SH-SY5Y (cell line): ENCODE measurements around the gene METTL24.

Source experiments
- GATA2 ChIP-seq: IDR thresholded peaks from 2 replicates; pipeline ENCODE4 v1.6.1; 2011; ENCODE audit warnings: mild to moderate bottlenecking, low read depth, low read length
- GATA3 ChIP-seq: IDR thresholded peaks from 2 replicates; pipeline ENCODE4 v1.6.1; 2011; ENCODE audit warnings: low read depth, mild to moderate bottlenecking, low read length, moderate library complexity

GRCh38 chr6:110352563-110353262 is 5.4 kb downstream of the METTL24 start:
- TF ChIP-seq GATA3 (no peak), GATA2 (no peak)
